ENCODE results near the gene GPR148.

- TF ChIP-seq SMC3 (conservative IDR thresholded peaks at IDR 0.05; ENCODE audit: poor library complexity) (no peak), CTCF (IDR thresholded peaks at IDR 0.05; ENCODE audit: poor library complexity, severe bottlenecking) (no peak), RAD21 (conservative IDR thresholded peaks at IDR 0.05) (no peak), TAF1 (IDR thresholded peaks at IDR 0.05; ENCODE audit: low read depth) (no peak), REST (IDR thresholded peaks at IDR 0.05; ENCODE audit: borderline replicate concordance) (no peak), POLR2AphosphoS5 (IDR thresholded peaks at IDR 0.05) (no peak)
Measured at GRCh38 chr2:130765464-130765863, 36.6 kb downstream of the GPR148 start.
